Parathyroid adenoma (tissue), 2 donors: ENCODE measurements around the gene FN3KRP.

Experiments
- H2AFZ ChIP-seq: fragments of 300-600 bp; sonication (generic); one replicate; pipeline ENCODE4 v1.7.0; 2017; ENCODE audit warnings: antibody characterized with exemption, mild to moderate bottlenecking
- H3K27ac ChIP-seq: fragments of 300-600 bp; sonication (generic); one replicate; pipeline ENCODE4 v1.7.0; 2017
- H3K27me3 ChIP-seq: fragments of 300-600 bp; sonication (generic); one replicate; pipeline ENCODE4 v1.7.0; 2017; ENCODE audit warnings: low read length; ENCODE audit not compliant: control insufficient read depth, insufficient read depth
- H3K36me3 ChIP-seq: fragments of 300-600 bp; sonication (generic); one replicate; pipeline ENCODE4 v1.7.0; 2017; ENCODE audit warnings: low read length; ENCODE audit not compliant: control insufficient read depth, insufficient read depth
- H3K4me1 ChIP-seq: fragments of 300-600 bp; sonication (generic); one replicate; pipeline ENCODE4 v1.7.0; 2017; ENCODE audit warnings: control low read depth
- H3K4me2 ChIP-seq: fragments of 300-600 bp; sonication (generic); one replicate; pipeline ENCODE4 v1.7.0; 2017; ENCODE audit warnings: low read length
- H3K4me3 ChIP-seq: fragments of 300-600 bp; sonication (generic); one replicate; pipeline ENCODE4 v1.7.0; 2017; ENCODE audit warnings: low read depth, low read length
- H3K79me2 ChIP-seq: fragments of 300-600 bp; sonication (generic); one replicate; pipeline ENCODE4 v1.7.0; 2017; ENCODE audit warnings: control low read depth
- H3K9ac ChIP-seq: fragments of 300-600 bp; sonication (generic); one replicate; pipeline ENCODE4 v1.7.0; 2017; ENCODE audit warnings: mild to moderate bottlenecking
- H3K9me3 ChIP-seq: fragments of 300-600 bp; sonication (generic); one replicate; pipeline ENCODE4 v1.7.0; 2017; ENCODE audit warnings: low read length; ENCODE audit not compliant: control insufficient read depth
- CTCF ChIP-seq: fragments of 300-600 bp; sonication (generic); IDR thresholded peaks from one replicate; pipeline ENCODE4 v1.7.0; 2017; ENCODE audit warnings: antibody characterized with exemption, mild to moderate bottlenecking
- donor health status: primary hyperparathyroidism.

Gene FN3KRP

GRCh38 chr17:82753201-82753464 is 36.6 kb downstream of the FN3KRP start:
- Histone ChIP-seq H3K27ac (no peak overlapping the region), H3K4me2 (peak overlapping the region; percentile 89), H2AFZ (no peak overlapping the region), H3K9ac (no peak overlapping the region), H3K79me2 (peaks cover 7% of the 10 kb centered on the region), H3K9me3 (no peaks in the 10 kb centered on the region), H3K4me1 (peaks cover 2% of the 10 kb centered on the region), H3K36me3 (no peaks in the 10 kb centered on the region), H3K4me3 (peak overlapping the region; percentile 63), H3K27me3 (no peaks in the 10 kb centered on the region)
- TF ChIP-seq CTCF: no peak

DNA sequence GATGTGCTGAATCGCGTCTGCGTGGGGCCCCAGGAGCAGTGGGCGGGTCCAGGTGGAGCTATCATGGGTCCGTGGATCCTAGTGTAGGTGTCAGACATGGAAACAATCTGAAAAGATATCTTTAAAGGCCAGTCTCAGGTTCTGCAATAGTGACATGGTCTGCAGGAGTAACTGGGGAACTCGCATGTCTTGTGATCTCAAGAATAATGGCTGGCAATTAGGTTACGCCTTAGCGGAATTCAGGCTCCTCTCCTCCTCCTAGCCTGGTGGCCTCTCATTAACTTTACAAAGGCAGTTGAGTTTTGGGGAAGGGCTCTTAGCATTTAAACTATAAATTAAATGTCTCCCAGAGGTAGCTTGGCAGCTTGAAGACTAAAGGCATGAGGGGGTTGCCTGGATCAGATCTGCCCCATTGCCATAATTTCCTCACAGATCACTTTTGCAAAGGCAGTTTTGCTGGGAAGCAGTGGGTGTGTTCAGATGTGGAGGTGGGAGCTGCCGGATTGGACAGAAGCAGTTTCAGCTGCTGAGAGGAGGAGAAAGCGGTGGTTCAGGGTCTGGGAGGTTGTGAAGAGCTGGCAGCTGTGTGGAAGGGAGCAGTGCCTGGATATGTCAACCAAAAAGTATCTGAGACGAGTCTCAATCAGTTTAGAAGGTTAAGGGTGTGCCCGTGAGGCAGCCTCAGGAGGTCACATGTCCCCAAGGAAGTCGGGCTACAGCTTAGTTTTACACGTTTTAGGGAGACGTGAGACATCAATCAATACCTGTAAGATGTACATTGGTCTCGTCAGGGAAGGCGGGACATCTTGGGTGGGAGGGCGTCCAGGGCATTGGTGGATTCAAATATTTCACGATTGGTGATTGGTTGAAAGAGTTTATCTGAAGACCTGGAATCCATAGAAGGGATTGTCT is 38.0 kb downstream of the FN3KRP start:
- Histone ChIP-seq H3K9ac (no peak overlapping the region), H3K27me3 (no peaks in the 10 kb centered on the region), H3K9me3 (no peaks in the 10 kb centered on the region), H3K4me1 (peaks cover 2% of the 10 kb centered on the region), H2AFZ (no peak overlapping the region), H3K4me2 (no peak overlapping the region), H3K79me2 (peaks cover 7% of the 10 kb centered on the region), H3K36me3 (no peaks in the 10 kb centered on the region), H3K4me3 (no peak overlapping the region), H3K27ac (no peak overlapping the region)
- no peak for TF ChIP-seq CTCF

DNA sequence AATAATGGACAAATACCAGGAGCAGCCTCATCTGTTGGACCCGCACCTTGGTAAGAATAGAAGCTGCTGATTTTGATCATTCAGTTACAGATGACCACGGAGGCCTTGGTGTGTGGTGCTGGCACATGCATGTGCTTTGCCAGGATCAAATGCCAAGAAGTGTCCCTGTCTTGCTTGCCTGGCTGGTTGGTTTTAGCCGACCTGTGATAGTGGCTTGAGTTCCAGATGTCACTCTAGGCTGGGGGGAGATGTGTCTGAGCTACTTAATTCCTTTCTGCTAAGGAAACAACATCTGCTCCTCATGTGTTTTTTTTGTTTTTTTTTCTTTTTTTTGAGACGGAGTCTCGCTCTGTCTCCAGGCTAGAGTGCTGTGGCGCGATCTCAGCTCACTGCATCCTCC is 39.7 kb downstream of the FN3KRP start:
- Histone ChIP-seq H3K9me3 (no peaks in the 10 kb centered on the region), H3K9ac (no peak overlapping the region), H3K4me1 (peaks cover 2% of the 10 kb centered on the region), H3K4me2 (no peak overlapping the region), H3K27ac (no peak overlapping the region), H3K4me3 (no peak overlapping the region), H3K79me2 (peaks cover 9% of the 10 kb centered on the region), H3K36me3 (no peaks in the 10 kb centered on the region), H2AFZ (no peak overlapping the region), H3K27me3 (no peaks in the 10 kb centered on the region)
- no peak for TF ChIP-seq CTCF

- Histone ChIP-seq H3K79me2 (peaks cover 10% of the 10 kb centered on the region), H3K9me3 (no peaks in the 10 kb centered on the region), H3K4me1 (no peaks in the 10 kb centered on the region), H3K36me3 (no peaks in the 10 kb centered on the region), H3K4me2 (no peak overlapping the region), H3K9ac (no peak overlapping the region), H3K27ac (no peak overlapping the region), H2AFZ (no peak overlapping the region), H3K4me3 (no peak overlapping the region), H3K27me3 (no peaks in the 10 kb centered on the region)
- no peak for TF ChIP-seq CTCF
Observed at GRCh38 chr17:82765371-82765770, 48.9 kb downstream of the FN3KRP start.
